HepG2 (cell line): ENCODE measurements around the gene FPR3. TPM values are rescaled to one million over a fixed set of nuclear protein-coding genes. Genes with fewer than 3 reads are reported as not detected.

Experiments
- ATAC-seq: fragments of 200-7000 bp; cut with Tn5 transposase; 3 replicates; pipeline ENCODE4 v1.9.1; 2020; ENCODE audit warnings: mild to moderate bottlenecking, moderate library complexity
- BruUV-seq: library from RNA; stranded (reverse); fragments of 400-500 nt; replicated peaks from 2 replicates; lab custom pipeline; 2021; lab: Mats Ljungman, UMichigan
- CTCF ChIA-PET: fragments of 300-600 bp; formaldehyde crosslinking; extraction: SDS; loops from one replicate; lab custom pipeline; 2021; ENCODE audit warnings: low total read pairs, inconsistent platforms, low intra/inter-chr PET ratio; lab: Yijun Ruan, JAX
- POLR2A ChIA-PET: fragments of 350-600 bp; sonication (Branson Sonifier 250); formaldehyde crosslinking; loops from one replicate; lab custom pipeline; 2020; ENCODE audit warnings: antibody characterized with exemption, inconsistent platforms; lab: Yijun Ruan, JAX
- DNase-seq: peaks from one replicate; pipeline ENCODE4 v3.0.0-alpha.2; 2015; ENCODE audit warnings: low spot score
- FAIRE-seq: peaks from 3 replicates; lab custom pipeline; 2011; peaks lifted over from hg19 to GRCh38; lab: Jason Lieb, UNC
- H2AFZ ChIP-seq: one replicate; pipeline ENCODE4 v1.6.1; 2011; ENCODE audit warnings: low read length, inconsistent platforms
- H3K27ac ChIP-seq: fragments of 300-600 bp; 3 replicates; pipeline ENCODE4 v1.8.0; 2011; ENCODE audit warnings: mixed run types, mild to moderate bottlenecking, mixed read lengths, low read length, inconsistent platforms; ENCODE audit not compliant: insufficient read depth; ENCODE audit errors: extremely low read length
- H3K27me3 ChIP-seq, 2 experiments: fragments of 200-600 bp in 1 of 2; 2 replicates in 1 of 2; 3 replicates in 1 of 2; pipeline versions ENCODE4 v1.6.0 to v1.8.0; 2011; ENCODE audit warnings: low read length in 2 of 2, mild to moderate bottlenecking in 2 of 2, moderate library complexity in 2 of 2, inconsistent platforms in 1 of 2; ENCODE audit not compliant: insufficient read depth in 2 of 2, control insufficient read depth in 1 of 2
- H3K36me3 ChIP-seq, 2 experiments: fragments of 200-600 bp in 1 of 2; replicated peaks in 1 of 2; 2 replicates in 1 of 2; 3 replicates in 1 of 2; pipeline versions ENCODE4 v1.5.1 to v1.8.0; 2011; ENCODE audit warnings: low read length in 2 of 2, inconsistent platforms in 1 of 2; ENCODE audit not compliant: insufficient read depth in 2 of 2, control insufficient read depth in 1 of 2
- H3K4me1 ChIP-seq: 2 replicates; pipeline ENCODE4 v1.5.1; 2012; ENCODE audit warnings: low read length, inconsistent platforms; ENCODE audit not compliant: insufficient read depth
- H3K4me2 ChIP-seq: 2 replicates; pipeline ENCODE4 v1.6.0; 2011; ENCODE audit warnings: low read depth, low read length, inconsistent platforms
- H3K4me3 ChIP-seq, 3 experiments: fragments of 200-600 bp in 1 of 3; sonication (generic), shearing (Covaris generic) in 1 of 3; replicated peaks in 1 of 3; 2 replicates each; pipeline ENCODE4 v1.5.1; 2011 to 2016; ENCODE audit warnings: low read length in 3 of 3, inconsistent platforms in 2 of 3, low read depth in 2 of 3, mild to moderate bottlenecking in 2 of 3, control low read depth in 1 of 3, mixed read lengths in 1 of 3; ENCODE audit not compliant: insufficient read depth in 1 of 3
- H3K79me2 ChIP-seq: one replicate; pipeline ENCODE4 v1.6.1; 2011; ENCODE audit warnings: low read length, inconsistent platforms; ENCODE audit not compliant: insufficient read depth
- H3K9ac ChIP-seq: 2 replicates; pipeline ENCODE4 v1.6.0; 2011; ENCODE audit warnings: mild to moderate bottlenecking, low read depth, low read length, inconsistent platforms; ENCODE audit not compliant: insufficient read depth
- H3K9me3 ChIP-seq: 2 replicates; pipeline ENCODE4 v1.5.1; 2012; ENCODE audit warnings: mild to moderate bottlenecking, low read length
- H4K20me1 ChIP-seq: 2 replicates; pipeline ENCODE4 v1.6.0; 2011; ENCODE audit warnings: inconsistent platforms, mild to moderate bottlenecking, low read length, moderate library complexity; ENCODE audit not compliant: insufficient read depth
- BHLHE40 ChIP-seq: IDR thresholded peaks from 2 replicates; pipeline ENCODE4 v1.6.1; 2011; ENCODE audit warnings: low read length, improper control_type of control experiment
- ELF1 ChIP-seq: sonication (generic); formaldehyde crosslinking; IDR thresholded peaks from 2 replicates; pipeline ENCODE4 v1.4.0; 2020; ENCODE audit warnings: missing genetic modification reagents
- HMG20A ChIP-seq: IDR thresholded peaks from 2 replicates; pipeline ENCODE4 v1.6.1; 2016; ENCODE audit warnings: borderline replicate concordance
- HNRNPL ChIP-seq: fragments of 200-400 bp; formaldehyde crosslinking; IDR thresholded peaks from 2 replicates; pipeline ENCODE4 v1.6.1; 2017; ENCODE audit warnings: mild to moderate bottlenecking, low read depth, low read length
- NKX3-1 ChIP-seq: sonication (generic); formaldehyde crosslinking; IDR thresholded peaks from 2 replicates; pipeline ENCODE4 v1.5.0; 2020; ENCODE audit warnings: missing genetic modification reagents
- RBAK ChIP-seq: sonication (generic); formaldehyde crosslinking; IDR thresholded peaks from 2 replicates; pipeline ENCODE4 v1.5.1; 2020; ENCODE audit warnings: mild to moderate bottlenecking, missing genetic modification reagents
- SATB2 ChIP-seq: sonication (generic); formaldehyde crosslinking; IDR thresholded peaks from 2 replicates; pipeline ENCODE4 v1.5.0; 2020; ENCODE audit warnings: missing genetic modification reagents
- SMARCC2 ChIP-seq: fragments of 450-650 bp; IDR thresholded peaks from 2 replicates; pipeline ENCODE4 v1.6.1; 2017; ENCODE audit warnings: antibody characterized with exemption, mild to moderate bottlenecking
- YY1 ChIP-seq: IDR thresholded peaks from 2 replicates; pipeline ENCODE4 v1.6.1; 2011; ENCODE audit warnings: low read length, low read depth, moderate library complexity, mild to moderate bottlenecking; ENCODE audit not compliant: insufficient read depth, insufficient replicate concordance
- ZBTB1 ChIP-seq: sonication (generic); formaldehyde crosslinking; IDR thresholded peaks from 2 replicates; pipeline ENCODE4 v1.4.0; 2020; ENCODE audit warnings: missing genetic modification reagents, borderline replicate concordance
- ZFP1 ChIP-seq: IDR thresholded peaks from 2 replicates; pipeline ENCODE4 v1.6.1; 2016
- ZNF224 ChIP-seq: sonication (generic); formaldehyde crosslinking; IDR thresholded peaks from 2 replicates; pipeline ENCODE4 v1.5.0; 2020; ENCODE audit warnings: mild to moderate bottlenecking, missing genetic modification reagents
- ZNF33A ChIP-seq: sonication (generic); formaldehyde crosslinking; IDR thresholded peaks from 2 replicates; pipeline ENCODE4 v1.5.1; 2020; ENCODE audit warnings: missing genetic modification reagents, mild to moderate bottlenecking, moderate library complexity, borderline replicate concordance
- WGBS: methylation state at CpG from one replicate; pipeline ENCODE4 v1.1.6; 2017; ENCODE audit warnings: low lambda C conversion rate; 5-methylcytosine and 5-hydroxymethylcytosine counted together
- in situ Hi-C: cut with HindIII; loops from 2 replicates; pipeline ENCODE4 v1.10.0; 2017; ENCODE audit warnings: low pct_unique_long_range_greater_than_20kb; ENCODE audit not compliant: extremely low pct_ligation_motif_present
- intact Hi-C: fragments of 100-400 bp; cut with micrococcal nuclease; formaldehyde crosslinking; loops from one replicate; pipeline ENCODE4 v1.10.0; 2022; ENCODE audit not compliant: unreplicated experiment
- polyA plus RNA-seq, 8 experiments: library from polyadenylated mRNA; depleted of rRNA in 3 of 8; stranded (reverse) in 7 of 8; unstranded in 1 of 8; fragments of >200 nt; fragmentation: Illumina TruSeq in 4 of 8; extraction: Trizol in 4 of 8; gene quantifications; 2 replicates each; pipeline versions ENCODE4 v1.2.1 to v1.2.3, GENCODE V29; 2011 to 2016; ENCODE audit warnings: low read depth in 4 of 8, missing spikeins in 1 of 8, mixed read lengths in 1 of 8; ENCODE audit not compliant: insufficient read depth in 1 of 8
- total RNA-seq, 5 experiments: library from RNA; depleted of rRNA; stranded (reverse); fragments of >200 nt; fragmentation: Illumina TruSeq; extraction: Trizol; gene quantifications; 2 replicates each; pipeline ENCODE4 v1.2.3, GENCODE V29; 2016; ENCODE audit warnings: low read depth in 1 of 5
- TF ChIP-seq, protein P1 (sequence below): IDR thresholded peaks from 2 replicates; pipeline ENCODE4 v1.4.0; 2020; ENCODE audit warnings: mild to moderate bottlenecking, missing genetic modification reagents
- TF ChIP-seq, protein P2 (sequence below): sonication (generic); formaldehyde crosslinking; IDR thresholded peaks from 2 replicates; pipeline ENCODE4 v1.4.0; 2020; ENCODE audit warnings: missing genetic modification reagents
- TF ChIP-seq, protein P3 (sequence below): IDR thresholded peaks from 2 replicates; pipeline ENCODE4 v1.6.1; 2018; ENCODE audit warnings: missing genetic modification reagents, mild to moderate bottlenecking, missing compliant biosample characterization

Gene FPR3
- total and polyA plus RNA-seq, 2 of the 13 experiments (the other 11 are each of a cell fraction or from before 2014, with no cell fraction given), result not detected

DNA sequence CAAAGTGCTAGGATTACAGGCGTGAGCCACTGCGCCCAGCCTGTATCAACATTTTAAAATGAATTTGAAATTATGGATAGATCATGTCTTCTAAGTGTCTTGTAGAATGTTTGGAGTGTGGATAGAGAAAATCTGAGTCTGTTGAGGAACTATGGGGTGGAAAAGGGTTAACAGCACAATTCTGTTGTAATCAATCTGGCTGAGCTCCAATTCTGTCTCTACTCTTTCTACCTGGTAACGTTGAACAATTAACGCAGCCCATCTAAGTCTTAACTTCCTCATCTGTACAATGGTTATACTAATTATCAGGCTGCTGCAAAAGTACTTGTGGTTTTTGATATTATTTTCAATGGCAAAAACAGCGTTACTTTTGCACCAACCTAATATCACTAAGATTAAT lies 29.9 kb upstream of the FPR3 start:
- Histone ChIP-seq H3K4me3 (no peak overlapping the region), H3K79me2 (no peaks in the 10 kb centered on the region), H3K27me3 (peaks cover 0 to 5% of the 10 kb centered on the region in 2 experiments; a peak in 2 of 5 replicates), H4K20me1 (no peaks in the 10 kb centered on the region), H3K36me3 (no peaks in the 10 kb centered on the region), H3K4me1 (no peaks in the 10 kb centered on the region), H2AFZ (no peak overlapping the region), H3K9ac (no peak overlapping the region), H3K4me2 (no peak overlapping the region), H3K9me3 (no peaks in the 10 kb centered on the region), H3K27ac (no peak overlapping the region)
- ChIA-PET CTCF (no interaction called here), POLR2A (no interaction called here)
- intact Hi-C loops, result no loop called here
- TF ChIP-seq ZNF224 (CRISPR knock-in tag), result no peak
- TF ChIP-seq BHLHE40, result no peak
- TF ChIP-seq, protein P1, sequence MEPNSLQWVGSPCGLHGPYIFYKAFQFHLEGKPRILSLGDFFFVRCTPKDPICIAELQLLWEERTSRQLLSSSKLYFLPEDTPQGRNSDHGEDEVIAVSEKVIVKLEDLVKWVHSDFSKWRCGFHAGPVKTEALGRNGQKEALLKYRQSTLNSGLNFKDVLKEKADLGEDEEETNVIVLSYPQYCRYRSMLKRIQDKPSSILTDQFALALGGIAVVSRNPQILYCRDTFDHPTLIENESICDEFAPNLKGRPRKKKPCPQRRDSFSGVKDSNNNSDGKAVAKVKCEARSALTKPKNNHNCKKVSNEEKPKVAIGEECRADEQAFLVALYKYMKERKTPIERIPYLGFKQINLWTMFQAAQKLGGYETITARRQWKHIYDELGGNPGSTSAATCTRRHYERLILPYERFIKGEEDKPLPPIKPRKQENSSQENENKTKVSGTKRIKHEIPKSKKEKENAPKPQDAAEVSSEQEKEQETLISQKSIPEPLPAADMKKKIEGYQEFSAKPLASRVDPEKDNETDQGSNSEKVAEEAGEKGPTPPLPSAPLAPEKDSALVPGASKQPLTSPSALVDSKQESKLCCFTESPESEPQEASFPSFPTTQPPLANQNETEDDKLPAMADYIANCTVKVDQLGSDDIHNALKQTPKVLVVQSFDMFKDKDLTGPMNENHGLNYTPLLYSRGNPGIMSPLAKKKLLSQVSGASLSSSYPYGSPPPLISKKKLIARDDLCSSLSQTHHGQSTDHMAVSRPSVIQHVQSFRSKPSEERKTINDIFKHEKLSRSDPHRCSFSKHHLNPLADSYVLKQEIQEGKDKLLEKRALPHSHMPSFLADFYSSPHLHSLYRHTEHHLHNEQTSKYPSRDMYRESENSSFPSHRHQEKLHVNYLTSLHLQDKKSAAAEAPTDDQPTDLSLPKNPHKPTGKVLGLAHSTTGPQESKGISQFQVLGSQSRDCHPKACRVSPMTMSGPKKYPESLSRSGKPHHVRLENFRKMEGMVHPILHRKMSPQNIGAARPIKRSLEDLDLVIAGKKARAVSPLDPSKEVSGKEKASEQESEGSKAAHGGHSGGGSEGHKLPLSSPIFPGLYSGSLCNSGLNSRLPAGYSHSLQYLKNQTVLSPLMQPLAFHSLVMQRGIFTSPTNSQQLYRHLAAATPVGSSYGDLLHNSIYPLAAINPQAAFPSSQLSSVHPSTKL (CRISPR knock-in tag), result no peak
- TF ChIP-seq SMARCC2, result no peak
- TF ChIP-seq HMG20A (CRISPR knock-in tag), result no peak
- TF ChIP-seq, protein P2, sequence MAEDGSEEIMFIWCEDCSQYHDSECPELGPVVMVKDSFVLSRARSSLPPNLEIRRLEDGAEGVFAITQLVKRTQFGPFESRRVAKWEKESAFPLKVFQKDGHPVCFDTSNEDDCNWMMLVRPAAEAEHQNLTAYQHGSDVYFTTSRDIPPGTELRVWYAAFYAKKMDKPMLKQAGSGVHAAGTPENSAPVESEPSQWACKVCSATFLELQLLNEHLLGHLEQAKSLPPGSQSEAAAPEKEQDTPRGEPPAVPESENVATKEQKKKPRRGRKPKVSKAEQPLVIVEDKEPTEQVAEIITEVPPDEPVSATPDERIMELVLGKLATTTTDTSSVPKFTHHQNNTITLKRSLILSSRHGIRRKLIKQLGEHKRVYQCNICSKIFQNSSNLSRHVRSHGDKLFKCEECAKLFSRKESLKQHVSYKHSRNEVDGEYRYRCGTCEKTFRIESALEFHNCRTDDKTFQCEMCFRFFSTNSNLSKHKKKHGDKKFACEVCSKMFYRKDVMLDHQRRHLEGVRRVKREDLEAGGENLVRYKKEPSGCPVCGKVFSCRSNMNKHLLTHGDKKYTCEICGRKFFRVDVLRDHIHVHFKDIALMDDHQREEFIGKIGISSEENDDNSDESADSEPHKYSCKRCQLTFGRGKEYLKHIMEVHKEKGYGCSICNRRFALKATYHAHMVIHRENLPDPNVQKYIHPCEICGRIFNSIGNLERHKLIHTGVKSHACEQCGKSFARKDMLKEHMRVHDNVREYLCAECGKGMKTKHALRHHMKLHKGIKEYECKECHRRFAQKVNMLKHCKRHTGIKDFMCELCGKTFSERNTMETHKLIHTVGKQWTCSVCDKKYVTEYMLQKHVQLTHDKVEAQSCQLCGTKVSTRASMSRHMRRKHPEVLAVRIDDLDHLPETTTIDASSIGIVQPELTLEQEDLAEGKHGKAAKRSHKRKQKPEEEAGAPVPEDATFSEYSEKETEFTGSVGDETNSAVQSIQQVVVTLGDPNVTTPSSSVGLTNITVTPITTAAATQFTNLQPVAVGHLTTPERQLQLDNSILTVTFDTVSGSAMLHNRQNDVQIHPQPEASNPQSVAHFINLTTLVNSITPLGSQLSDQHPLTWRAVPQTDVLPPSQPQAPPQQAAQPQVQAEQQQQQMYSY (CRISPR knock-in tag), result no peak
- no peak for TF ChIP-seq ELF1 (CRISPR knock-in tag)
- TF ChIP-seq HNRNPL, result no peak
- TF ChIP-seq, protein P3, sequence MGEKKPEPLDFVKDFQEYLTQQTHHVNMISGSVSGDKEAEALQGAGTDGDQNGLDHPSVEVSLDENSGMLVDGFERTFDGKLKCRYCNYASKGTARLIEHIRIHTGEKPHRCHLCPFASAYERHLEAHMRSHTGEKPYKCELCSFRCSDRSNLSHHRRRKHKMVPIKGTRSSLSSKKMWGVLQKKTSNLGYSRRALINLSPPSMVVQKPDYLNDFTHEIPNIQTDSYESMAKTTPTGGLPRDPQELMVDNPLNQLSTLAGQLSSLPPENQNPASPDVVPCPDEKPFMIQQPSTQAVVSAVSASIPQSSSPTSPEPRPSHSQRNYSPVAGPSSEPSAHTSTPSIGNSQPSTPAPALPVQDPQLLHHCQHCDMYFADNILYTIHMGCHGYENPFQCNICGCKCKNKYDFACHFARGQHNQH (CRISPR knock-in tag), result no peak
- TF ChIP-seq NKX3-1 (CRISPR knock-in tag), result no peak
- no peak for TF ChIP-seq ZBTB1 (CRISPR knock-in tag)
- no peak for TF ChIP-seq ZFP1 (CRISPR knock-in tag)
- no peak for TF ChIP-seq YY1
- no peak for TF ChIP-seq RBAK (CRISPR knock-in tag)
- no peak for TF ChIP-seq ZNF33A (CRISPR knock-in tag)
- no peak for TF ChIP-seq SATB2 (CRISPR knock-in tag)
- BruUV-seq, result no TSS peak
- FAIRE-seq (no peak), DNase-seq (no peak), ATAC-seq (no peak)
- WGBS, result 4% methylated on average over 5 of the region's 5 CpGs
- in situ Hi-C loops, result no loop called here
